ENCODE measurements around the gene DKK3.

DKK3 gene

GRCh38 chr11:12003815-12004214 lies 4.6 kb downstream of the DKK3 start:
- no peak for DNase-seq (ENCODE audit: low read depth)

GRCh38 chr11:12003336-12003735 lies 5.1 kb downstream of the DKK3 start:
- DNase-seq (ENCODE audit: low read depth) = no peak

GRCh38 chr11:12001186-12001585 lies 7.2 kb downstream of the DKK3 start:
- no peak for DNase-seq (ENCODE audit: low read depth)

GRCh38 chr11:11998091-11998781 lies 10.2 kb downstream of the DKK3 start:
- DNase-seq (ENCODE audit: low read depth) = no peak

GRCh38 chr11:11997049-11997322 lies 11.4 kb downstream of the DKK3 start:
- DNase-seq (ENCODE audit: low read depth) = no peak

GRCh38 chr11:11996321-11997048 lies 11.9 kb downstream of the DKK3 start:
- no peak for DNase-seq (ENCODE audit: low read depth)

- DNase-seq (ENCODE audit: low read depth) = no peak
Measured at GRCh38 chr11:11995601-11996000, 12.8 kb downstream of the DKK3 start.

- no peak for DNase-seq (ENCODE audit: low read depth)
Measured at GRCh38 chr11:11993839-11994238, 14.6 kb downstream of the DKK3 start.

- DNase-seq (ENCODE audit: low read depth) = no peak
Measured at GRCh38 chr11:11992257-11993212, 15.9 kb downstream of the DKK3 start.

- no peak for DNase-seq (ENCODE audit: low read depth)
Measured at GRCh38 chr11:11989774-11990744, 18.4 kb downstream of the DKK3 start.

- no peak for DNase-seq (ENCODE audit: low read depth)
Measured at GRCh38 chr11:11988681-11989261, 19.7 kb downstream of the DKK3 start.

- no peak for DNase-seq (ENCODE audit: low read depth)
Measured at GRCh38 chr11:11988099-11988651, 20.3 kb downstream of the DKK3 start.

GRCh38 chr11:11987503-11988022 lies 20.9 kb downstream of the DKK3 start:
- no peak for DNase-seq (ENCODE audit: low read depth)

- DNase-seq (ENCODE audit: low read depth) = no peak
Measured at GRCh38 chr11:11985954-11986949, 22.2 kb downstream of the DKK3 start.

GRCh38 chr11:11985016-11985715 lies 23.3 kb downstream of the DKK3 start:
- DNase-seq (ENCODE audit: low read depth) = no peak

- DNase-seq (ENCODE audit: low read depth) = no peak
Measured at GRCh38 chr11:11984563-11984962, 23.9 kb downstream of the DKK3 start.

GRCh38 chr11:11983427-11983826 lies 25.0 kb downstream of the DKK3 start:
- no peak for DNase-seq (ENCODE audit: low read depth)

GRCh38 chr11:11982975-11983374 lies 25.5 kb downstream of the DKK3 start:
- DNase-seq (ENCODE audit: low read depth) = no peak

- no peak for DNase-seq (ENCODE audit: low read depth)
Measured at GRCh38 chr11:11982461-11982860, 26.0 kb downstream of the DKK3 start.

Measured in activated T-cell treated with anti-CD3 and anti-CD28 coated beads for 48 hours (primary cell).